ENCODE measurements around the gene TNFRSF19.

GRCh38 chr13:23549724-23550123 lies 20.5 kb upstream of the TNFRSF19 start:
- TF ChIP-seq PATZ1 (tag by site-specific recombination; IDR thresholded peaks at IDR 0.05): no peak
- TF ChIP-seq CTCF (tag by site-specific recombination; IDR thresholded peaks at IDR 0.05): no peak
- no peak for TF ChIP-seq ZNF629 (tag by site-specific recombination; IDR thresholded peaks at IDR 0.05)
- no peak for TF ChIP-seq YY2 (tag by site-specific recombination; IDR thresholded peaks at IDR 0.05)
- no peak for TF ChIP-seq BCL11A (tag by site-specific recombination; IDR thresholded peaks at IDR 0.05; ENCODE audit: low read depth)
- TF ChIP-seq KLF16 (tag by site-specific recombination; IDR thresholded peaks at IDR 0.05): no peak
- TF ChIP-seq ZNF114 (tag by site-specific recombination; IDR thresholded peaks at IDR 0.05): no peak
- TF ChIP-seq ZNF416 (tag by site-specific recombination; IDR thresholded peaks at IDR 0.05): no peak
- TF ChIP-seq BCL11B (tag by site-specific recombination; IDR thresholded peaks at IDR 0.05; ENCODE audit: low read depth): no peak
- no peak for TF ChIP-seq PBX3 (CRISPR knock-in tag; IDR thresholded peaks at IDR 0.05)
- no peak for TF ChIP-seq ZNF335 (tag by site-specific recombination; conservative IDR thresholded peaks at IDR 0.05)
- no peak for TF ChIP-seq ZNF211 (tag by site-specific recombination; IDR thresholded peaks at IDR 0.05; ENCODE audit: low read depth)

All from HEK293 (cell line).